Measurements from ENCODE around the gene RELN. TPM values are rescaled to one million over a fixed set of nuclear protein-coding genes. Genes with fewer than 3 reads are reported as not detected.

Gene RELN
- total RNA-seq, 1 donor from 2014 or later, result not detected

DNA sequence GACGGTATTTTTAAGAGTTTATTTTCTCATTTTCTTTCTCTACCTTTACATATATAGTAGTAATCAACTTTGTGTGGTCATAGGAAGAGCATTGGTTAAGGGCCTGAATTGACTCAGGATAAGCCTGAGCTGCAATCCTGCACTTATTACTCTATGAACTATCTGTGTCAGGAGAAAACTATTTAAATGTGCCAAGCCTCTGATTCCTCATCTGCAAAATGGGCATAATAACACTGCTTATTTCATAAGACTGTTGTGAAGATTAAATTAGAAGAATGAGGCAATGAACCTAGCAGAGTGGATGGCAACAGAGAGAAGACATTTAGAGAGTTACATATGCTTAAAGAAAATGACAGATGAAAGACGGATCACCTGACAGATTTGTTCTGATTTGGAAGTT, 175.5 kb downstream of the RELN start:
- Mint-ChIP-seq H3K27ac (ENCODE audit: unreplicated experiment) (no peak overlapping the region), H3K36me3 (ENCODE audit: low read depth) (no peaks in the 10 kb centered on the region), H3K27me3 (ENCODE audit: low read depth) (peaks cover 1% of the 10 kb centered on the region), H3K4me1 (ENCODE audit: low read depth) (no peaks in the 10 kb centered on the region), H3K9me3 (ENCODE audit: low read depth) (no peaks in the 10 kb centered on the region), H3K4me3 (ENCODE audit: unreplicated experiment) (no peak overlapping the region)
- TF ChIP-seq, protein P1, sequence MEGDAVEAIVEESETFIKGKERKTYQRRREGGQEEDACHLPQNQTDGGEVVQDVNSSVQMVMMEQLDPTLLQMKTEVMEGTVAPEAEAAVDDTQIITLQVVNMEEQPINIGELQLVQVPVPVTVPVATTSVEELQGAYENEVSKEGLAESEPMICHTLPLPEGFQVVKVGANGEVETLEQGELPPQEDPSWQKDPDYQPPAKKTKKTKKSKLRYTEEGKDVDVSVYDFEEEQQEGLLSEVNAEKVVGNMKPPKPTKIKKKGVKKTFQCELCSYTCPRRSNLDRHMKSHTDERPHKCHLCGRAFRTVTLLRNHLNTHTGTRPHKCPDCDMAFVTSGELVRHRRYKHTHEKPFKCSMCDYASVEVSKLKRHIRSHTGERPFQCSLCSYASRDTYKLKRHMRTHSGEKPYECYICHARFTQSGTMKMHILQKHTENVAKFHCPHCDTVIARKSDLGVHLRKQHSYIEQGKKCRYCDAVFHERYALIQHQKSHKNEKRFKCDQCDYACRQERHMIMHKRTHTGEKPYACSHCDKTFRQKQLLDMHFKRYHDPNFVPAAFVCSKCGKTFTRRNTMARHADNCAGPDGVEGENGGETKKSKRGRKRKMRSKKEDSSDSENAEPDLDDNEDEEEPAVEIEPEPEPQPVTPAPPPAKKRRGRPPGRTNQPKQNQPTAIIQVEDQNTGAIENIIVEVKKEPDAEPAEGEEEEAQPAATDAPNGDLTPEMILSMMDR (IDR thresholded peaks at IDR 0.05), result no peak
- DNase-seq (ENCODE audit: low spot score), result no peak

DNA sequence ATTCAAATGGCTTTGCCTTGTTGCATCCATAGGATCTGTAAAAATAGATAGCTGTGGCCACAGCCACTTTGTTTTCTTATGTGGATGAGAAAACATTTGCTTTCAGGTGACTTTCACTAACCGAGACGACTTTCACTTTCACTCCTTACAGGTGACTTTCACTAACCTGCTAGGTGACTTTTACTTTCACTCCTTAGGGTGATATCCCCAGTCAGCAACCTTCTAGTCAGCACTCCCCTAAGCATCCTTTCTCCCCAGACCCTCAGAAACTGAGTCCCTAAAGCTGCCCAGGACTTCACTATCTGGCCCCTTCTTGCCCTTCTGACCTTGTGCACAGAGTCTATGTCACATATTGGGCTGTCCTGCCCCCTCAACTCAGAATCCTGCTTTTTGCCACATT, 177.5 kb downstream of the RELN start:
- Mint-ChIP-seq H3K36me3 (ENCODE audit: low read depth) (no peaks in the 10 kb centered on the region), H3K9me3 (ENCODE audit: low read depth) (no peaks in the 10 kb centered on the region), H3K4me3 (ENCODE audit: unreplicated experiment) (no peak overlapping the region), H3K27me3 (ENCODE audit: low read depth) (peaks cover 4% of the 10 kb centered on the region), H3K4me1 (ENCODE audit: low read depth) (no peaks in the 10 kb centered on the region), H3K27ac (ENCODE audit: unreplicated experiment) (no peak overlapping the region)
- DNase-seq (ENCODE audit: low spot score), result no peak
- TF ChIP-seq, protein P1 (IDR thresholded peaks at IDR 0.05), result no peak

DNA sequence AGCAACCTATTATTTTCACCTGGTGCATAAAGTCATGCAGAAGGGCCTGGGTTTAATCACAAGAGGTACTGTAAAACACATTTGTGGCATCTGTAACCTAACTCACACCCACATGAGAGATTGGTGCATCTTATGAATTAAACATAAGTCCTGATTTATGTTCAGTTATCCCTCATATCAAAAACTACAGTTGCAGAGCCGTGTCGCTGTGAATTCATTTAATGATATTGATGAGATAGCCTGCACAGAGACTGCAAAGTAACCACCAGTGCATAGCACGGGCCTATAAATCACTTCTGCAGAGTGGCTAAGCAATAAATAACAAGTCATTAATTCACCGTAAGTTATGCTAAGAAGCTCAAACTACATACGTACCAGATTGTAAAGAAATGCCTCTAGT, 178.2 kb downstream of the RELN start:
- DNase-seq (ENCODE audit: low spot score), result no peak

DNA sequence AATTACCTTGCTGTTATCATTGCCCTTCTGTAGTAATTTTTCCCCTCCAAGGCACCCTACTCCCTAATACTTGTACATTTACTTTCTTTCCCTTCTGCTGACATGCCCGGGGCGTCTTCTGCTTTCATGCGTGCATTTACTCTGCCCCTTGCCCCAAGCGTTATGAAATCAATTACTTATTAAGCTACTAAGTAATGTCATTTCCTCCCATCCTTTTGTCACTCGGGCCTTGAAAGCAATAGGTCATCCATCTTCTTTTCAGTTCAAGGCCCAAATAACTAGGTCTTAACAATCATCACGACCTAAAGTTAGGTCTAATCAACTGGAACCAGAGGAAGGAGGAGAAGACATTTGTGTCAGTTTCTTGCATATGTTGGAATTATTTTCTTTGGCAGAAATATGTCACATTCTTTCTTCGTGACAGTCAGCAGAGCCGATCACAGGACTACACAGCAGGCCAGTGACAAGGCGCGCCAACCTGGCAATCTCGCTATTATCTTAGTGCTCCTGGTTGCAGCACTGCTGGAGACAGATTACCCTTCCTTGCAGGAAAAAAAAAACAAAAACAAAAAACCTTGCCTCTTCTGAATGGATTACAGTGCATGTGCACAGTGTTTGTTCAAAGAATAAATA, 179.2 kb downstream of the RELN start:
- no peak overlapping the region for H3K4me3 Mint-ChIP-seq (ENCODE audit: unreplicated experiment)
- no peaks in the 10 kb centered on the region for H3K4me1 Mint-ChIP-seq (ENCODE audit: low read depth)
- TF ChIP-seq, protein P1 (IDR thresholded peaks at IDR 0.05), result no peak
- H3K27ac Mint-ChIP-seq (ENCODE audit: unreplicated experiment), result no peak overlapping the region
- peaks cover 5% of the 10 kb centered on the region for H3K27me3 Mint-ChIP-seq (ENCODE audit: low read depth)
- no peaks in the 10 kb centered on the region for H3K36me3 Mint-ChIP-seq (ENCODE audit: low read depth)
- no peak for DNase-seq (ENCODE audit: low spot score)
- H3K9me3 Mint-ChIP-seq (ENCODE audit: low read depth), result no peaks in the 10 kb centered on the region

More for the DNA sequence above, 178.2 kb downstream of the RELN start:
- TF ChIP-seq, protein P1 (IDR thresholded peaks at IDR 0.05), result no peak
- Mint-ChIP-seq H3K9me3 (ENCODE audit: low read depth) (no peaks in the 10 kb centered on the region), H3K27ac (ENCODE audit: unreplicated experiment) (no peak overlapping the region), H3K36me3 (ENCODE audit: low read depth) (no peaks in the 10 kb centered on the region), H3K4me1 (ENCODE audit: low read depth) (no peaks in the 10 kb centered on the region), H3K4me3 (ENCODE audit: unreplicated experiment) (no peak overlapping the region), H3K27me3 (ENCODE audit: low read depth) (peaks cover 4% of the 10 kb centered on the region)

DNA sequence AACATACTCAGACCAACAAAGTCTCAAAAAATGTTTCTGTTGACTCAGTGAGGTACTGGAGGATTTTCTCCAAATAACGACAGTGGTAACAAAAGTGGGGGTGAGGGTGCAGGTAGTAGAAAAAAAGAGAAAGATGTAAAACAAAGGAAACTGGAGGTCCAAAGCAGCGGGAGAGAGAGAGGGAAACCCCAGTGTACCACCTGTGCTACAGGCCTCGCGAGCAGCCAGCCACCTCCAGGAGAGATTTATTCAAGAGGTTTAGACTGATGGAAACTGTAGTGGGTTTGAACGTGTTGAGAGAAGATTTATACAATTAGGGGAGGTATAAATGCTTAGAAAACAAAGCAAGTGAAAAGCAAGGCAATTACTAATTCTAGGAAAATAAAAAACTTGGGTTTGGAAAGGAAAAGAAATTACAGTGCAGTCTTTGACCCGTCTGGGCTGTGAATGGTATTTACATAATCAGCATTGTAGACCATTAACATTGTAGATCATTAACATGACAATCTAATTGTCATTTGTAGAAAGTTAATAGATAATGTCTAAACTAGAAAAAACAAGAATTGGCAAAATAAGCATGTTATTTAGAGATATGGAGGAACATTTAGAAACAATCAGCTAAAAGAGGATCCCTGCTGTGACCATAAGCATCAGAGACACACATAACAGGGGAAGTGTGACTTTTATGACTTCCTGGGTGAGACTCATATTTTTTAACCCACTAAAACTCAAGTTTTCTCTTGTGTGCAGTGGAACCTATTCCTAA, 180.0 kb downstream of the RELN start:
- H3K27ac Mint-ChIP-seq (ENCODE audit: unreplicated experiment), result no peak overlapping the region
- no peaks in the 10 kb centered on the region for H3K4me1 Mint-ChIP-seq (ENCODE audit: low read depth)
- no peaks in the 10 kb centered on the region for H3K9me3 Mint-ChIP-seq (ENCODE audit: low read depth)
- no peak overlapping the region for H3K4me3 Mint-ChIP-seq (ENCODE audit: unreplicated experiment)
- H3K27me3 Mint-ChIP-seq (ENCODE audit: low read depth), result peaks cover 5% of the 10 kb centered on the region
- H3K36me3 Mint-ChIP-seq (ENCODE audit: low read depth), result no peaks in the 10 kb centered on the region
- no peak for DNase-seq (ENCODE audit: low spot score)
- TF ChIP-seq, protein P1 (IDR thresholded peaks at IDR 0.05), result no peak

Measured in chondrocyte (in vitro differentiated cells).